Ovary (tissue), 1 donor: ENCODE data around the gene ATL1.

Experiments used
- EP300 ChIP-seq: sonication (generic); formaldehyde crosslinking; IDR thresholded peaks from one replicate; pipeline ENCODE4 v1.6.1; 2017; ENCODE audit warnings: antibody characterized with exemption
- POLR2A ChIP-seq: fragments of 450-650 bp; IDR thresholded peaks from one replicate; pipeline ENCODE4 v1.6.1; 2017; ENCODE audit warnings: antibody characterized with exemption, mild to moderate bottlenecking, moderate library complexity

DNA sequence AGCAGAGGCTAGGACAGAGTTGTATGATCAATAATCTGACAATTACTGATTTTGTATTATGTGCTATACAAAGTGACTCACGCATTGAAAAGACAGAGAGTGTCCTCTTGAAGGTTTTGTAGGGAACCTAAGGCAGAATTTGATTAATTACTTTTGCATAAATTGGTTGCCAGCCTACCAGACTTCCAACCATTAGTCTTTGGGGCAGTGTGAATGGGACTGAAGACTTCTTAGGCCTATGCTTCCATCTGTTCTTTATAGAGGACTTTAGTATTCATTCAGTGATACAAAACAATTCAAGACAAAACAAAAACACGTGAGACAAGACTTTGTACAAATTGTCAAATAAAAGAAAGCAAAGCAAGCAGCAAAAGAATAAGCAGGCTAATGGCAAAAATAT lies 46.5 kb downstream of the ATL1 start:
- no peak for TF ChIP-seq EP300
- TF ChIP-seq POLR2A = no peak
